HK-2 (cell line): ENCODE results near the gene ACTR8.
A peak's percentile ranks its signal among the peaks of the same experiment; 100 is the strongest.

Experiments
- DNase-seq: peaks from one replicate; pipeline ENCODE4 v3.0.0-alpha.2; 2018; ENCODE audit not compliant: unreplicated experiment

Gene ACTR8

DNA sequence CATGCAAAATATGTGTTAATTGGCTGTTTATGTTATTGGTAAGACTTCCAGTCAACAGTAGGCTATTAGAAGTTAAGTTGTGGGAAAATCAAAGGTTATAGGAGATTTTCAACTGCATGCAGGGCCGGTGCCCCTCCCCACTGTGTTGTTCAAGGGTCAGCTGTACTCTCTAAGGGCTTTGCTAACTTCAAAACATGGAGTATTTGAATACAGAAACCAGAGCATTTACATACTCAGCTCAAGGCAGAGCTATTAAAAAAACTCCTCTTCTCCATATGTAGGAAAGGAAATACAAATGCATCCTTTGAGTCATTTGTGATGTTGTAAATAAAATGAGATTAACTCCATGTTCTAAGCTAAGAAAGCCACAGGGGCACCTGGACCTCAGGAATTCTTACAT, 18.8 kb downstream of the ACTR8 start:
- DNase-seq = no peak

DNA sequence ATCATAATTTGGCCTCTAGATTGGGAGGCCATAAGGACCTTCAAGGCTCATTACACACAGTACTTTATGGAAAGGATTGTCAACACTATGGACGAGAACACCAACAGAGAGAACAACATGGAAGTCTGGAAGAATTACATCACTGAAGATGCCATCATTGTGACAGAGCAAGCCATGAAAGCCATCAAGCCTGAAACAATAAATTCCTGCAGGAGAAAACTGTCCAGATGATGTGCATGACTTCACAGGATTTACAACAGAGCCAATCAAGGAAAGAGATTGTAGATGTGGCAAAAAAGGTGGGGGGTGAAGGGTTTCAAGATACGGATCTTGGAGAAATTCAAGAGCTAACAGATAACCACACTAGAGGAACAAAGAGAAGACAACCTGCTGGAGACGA, 19.7 kb downstream of the ACTR8 start:
- no peak for DNase-seq

GRCh38 chr3:53860196-53860595, 21.8 kb downstream of the ACTR8 start:
- DNase-seq = no peak

- no peak for DNase-seq
Measured at GRCh38 chr3:53859178-53859577, 22.8 kb downstream of the ACTR8 start.

- DNase-seq = no peak
Measured at GRCh38 chr3:53858096-53858741, 23.7 kb downstream of the ACTR8 start.

- DNase-seq = no peak
Measured at GRCh38 chr3:53856964-53857363, 25.0 kb downstream of the ACTR8 start.

GRCh38 chr3:53850895-53851294, 31.1 kb downstream of the ACTR8 start:
- DNase-seq = no peak

DNA sequence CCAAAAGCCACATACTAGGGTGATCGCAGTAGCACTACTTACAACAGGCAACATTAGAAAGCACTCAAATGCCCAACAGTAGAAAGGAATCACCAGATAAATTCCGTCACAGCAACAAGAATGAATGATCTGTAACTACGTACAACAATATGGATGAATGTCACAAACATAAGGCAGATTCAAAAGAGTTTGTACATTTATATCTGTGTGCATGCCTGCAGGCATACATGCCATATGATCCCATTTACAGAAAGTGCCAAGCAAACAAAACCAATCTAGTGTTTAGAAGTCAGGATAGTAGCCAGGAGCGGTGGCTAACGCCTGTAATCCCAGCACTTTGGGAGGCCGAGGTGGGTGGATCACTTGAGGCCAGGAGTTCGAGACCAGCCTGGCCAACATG, 32.0 kb downstream of the ACTR8 start:
- DNase-seq = no peak

- DNase-seq = no peak
Measured at GRCh38 chr3:53846851-53847155, 35.1 kb downstream of the ACTR8 start.

- peak; percentile 55 for DNase-seq
Measured at GRCh38 chr3:53846134-53846850, 35.7 kb downstream of the ACTR8 start, which contains the start of the genes CHDH and IL17RB. Gene CHDH (minus strand): TSS chr3:53846419. CDS start chr3:53824008, 22,411 bp downstream. Gene IL17RB (plus strand): TSS chr3:53846568. CDS start chr3:53846589, 21 bp downstream.

GRCh38 chr3:53845881-53846133, 36.1 kb downstream of the ACTR8 start:
- DNase-seq = no peak

GRCh38 chr3:53845103-53845880, 36.7 kb downstream of the ACTR8 start:
- peak; percentile 38 for DNase-seq

DNA sequence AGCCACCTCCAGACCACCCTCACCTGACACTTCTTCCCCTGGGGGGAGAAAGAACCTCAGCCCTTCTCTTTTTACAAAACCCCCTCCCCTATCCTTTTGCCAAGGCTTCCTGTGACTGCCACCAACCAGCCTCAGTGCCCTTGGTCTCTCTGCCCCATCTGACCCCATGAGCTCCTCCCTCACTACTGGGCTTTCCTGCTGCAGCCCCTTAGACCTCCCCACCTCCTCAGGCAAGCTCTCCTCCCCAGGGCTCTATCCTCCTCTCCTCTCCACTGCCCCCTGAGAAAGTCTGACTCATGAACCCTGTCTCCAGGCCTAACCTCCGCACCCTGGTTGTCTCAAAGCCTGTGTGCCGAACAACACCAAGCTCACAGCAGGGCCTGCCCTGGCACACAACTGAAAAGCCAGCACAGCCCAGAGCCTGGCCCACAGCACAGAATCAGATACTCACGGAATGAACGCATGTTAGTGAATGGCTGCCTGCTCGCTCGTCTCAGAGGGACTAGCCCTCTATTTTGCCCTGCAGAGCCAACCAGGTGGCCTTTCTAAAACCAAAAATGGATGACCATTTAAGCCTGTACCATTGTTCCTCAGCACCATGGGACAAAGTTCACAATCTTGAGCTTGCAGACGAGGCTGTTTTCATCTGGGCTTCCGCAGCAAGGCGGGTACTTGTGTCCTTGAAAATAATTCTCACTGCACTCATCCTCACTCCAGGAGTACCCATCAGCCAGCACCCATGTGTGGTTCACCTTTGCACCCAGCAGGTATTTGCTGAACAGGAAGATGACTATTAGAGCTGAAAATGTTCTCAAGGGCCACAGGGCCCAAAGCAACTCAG, 37.5 kb downstream of the ACTR8 start:
- DNase-seq = peak; percentile 5

DNA sequence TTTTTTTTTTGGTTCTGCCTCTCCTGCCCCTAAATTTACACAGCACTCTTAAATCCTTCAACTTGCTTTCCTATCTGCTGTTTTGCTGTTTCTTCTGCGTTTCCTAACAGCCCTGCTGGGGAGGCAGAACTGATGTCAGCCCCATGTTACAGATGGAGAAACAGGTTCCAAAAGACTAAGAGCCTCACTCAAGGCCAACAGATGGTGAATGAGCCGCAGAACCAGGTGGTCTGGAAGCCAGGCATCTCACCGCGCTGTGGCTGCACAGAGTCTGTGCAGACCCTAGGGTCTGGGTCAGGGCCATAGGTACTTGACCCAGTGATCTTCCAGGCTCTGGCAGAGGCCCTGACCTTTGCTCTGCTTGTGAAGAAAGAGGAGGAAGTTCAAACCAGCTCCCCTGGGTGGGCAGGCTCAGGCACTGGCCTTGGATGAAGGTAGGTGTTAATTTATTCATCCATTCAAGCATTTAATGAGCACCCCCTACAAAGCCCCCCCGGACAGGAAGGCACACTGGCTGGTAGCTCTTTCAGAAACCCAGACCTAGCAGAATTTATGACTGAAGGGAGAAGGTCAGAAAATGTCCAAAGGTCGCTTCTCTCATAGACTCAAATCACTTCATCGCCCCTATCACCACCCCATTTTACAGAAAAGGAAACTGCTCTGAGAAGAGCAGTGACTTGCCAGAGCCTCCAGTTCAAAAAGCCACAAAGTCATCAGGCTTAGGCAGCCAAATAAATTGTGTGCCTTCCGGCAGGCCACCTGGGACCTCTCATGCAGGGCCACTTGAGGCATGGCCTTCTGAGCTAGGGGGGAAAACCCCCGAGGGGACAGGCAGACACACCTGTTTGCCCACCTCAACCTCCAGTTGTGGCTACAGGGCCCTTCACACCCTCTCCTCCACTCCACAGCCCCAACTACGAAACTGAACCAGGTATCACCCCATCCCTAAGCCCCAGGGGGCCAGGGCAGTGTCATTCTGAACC, 38.5 kb downstream of the ACTR8 start:
- no peak for DNase-seq

- DNase-seq = no peak
Measured at GRCh38 chr3:53842436-53843194, 39.3 kb downstream of the ACTR8 start.

DNA sequence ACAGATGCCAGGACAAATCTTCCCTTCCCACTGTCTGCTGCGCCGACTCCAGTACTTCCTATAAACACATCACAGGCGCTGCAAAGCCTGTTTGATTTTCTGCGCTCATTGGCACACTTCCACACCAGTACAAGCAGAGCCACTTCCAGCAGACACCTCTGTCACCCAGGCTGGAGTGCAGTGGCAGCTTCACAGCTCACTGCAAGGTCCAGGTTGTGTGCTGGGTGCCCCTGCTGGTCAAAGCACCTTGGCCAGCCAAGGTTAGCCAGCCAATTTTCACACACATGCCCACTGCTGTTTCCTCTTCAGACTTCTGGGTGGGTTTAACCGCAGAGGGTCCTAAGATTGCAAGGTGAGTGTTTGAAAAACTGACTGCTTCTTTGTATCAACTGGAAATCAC, 40.7 kb downstream of the ACTR8 start:
- DNase-seq = no peak

- no peak for DNase-seq
Measured at GRCh38 chr3:53837331-53837730, 44.6 kb downstream of the ACTR8 start.

- DNase-seq = no peak
Measured at GRCh38 chr3:53836084-53836872, 45.7 kb downstream of the ACTR8 start.

DNA sequence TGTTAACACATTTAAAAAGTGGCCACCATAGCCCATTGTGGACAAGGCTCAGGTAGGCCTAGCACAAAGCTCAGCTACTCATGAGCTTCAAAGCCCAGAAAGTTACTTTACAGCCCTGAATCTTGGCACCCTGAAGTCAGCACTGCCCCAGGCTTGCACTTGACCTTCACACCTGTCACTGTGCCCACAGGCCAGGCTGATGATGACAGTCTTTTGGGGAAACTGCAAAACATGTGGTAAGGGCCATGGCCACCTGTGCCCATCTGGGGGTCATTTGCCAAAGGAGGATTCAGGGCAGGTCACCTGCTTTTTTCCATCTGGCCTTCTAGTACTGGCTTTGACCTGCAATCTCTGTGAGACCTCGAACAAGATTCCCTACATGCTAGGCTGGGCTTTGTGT, 46.7 kb downstream of the ACTR8 start:
- no peak for DNase-seq
